Hematopoietic multipotent progenitor cell treated with erythropoietin and hydrocortisone succinate and interleukin-3 and kit ligand, for 8 days (in vitro differentiated cells): ENCODE measurements around the gene CKAP2.
"Not testable (repeated sequence)": the region's sequence is repeated elsewhere in the genome, so short reads cannot be mapped to it uniquely, and the experiment has no call there.

Experiments
- DNase-seq: peaks from one replicate; pipeline ENCODE4 v3.0.0-alpha.2; 2015

The CKAP2 gene

GRCh38 chr13:52454459-52454819, 839 bp upstream of the CKAP2 start:
- DNase-seq, result peak; percentile 33

- DNase-seq, result peak; percentile 77
Measured at GRCh38 chr13:52455677-52456041, 381 bp downstream of the CKAP2 start.

- no peak for DNase-seq
Measured at GRCh38 chr13:52459668-52460067, 4.4 kb downstream of the CKAP2 start.

GRCh38 chr13:52461265-52461664, 6.0 kb downstream of the CKAP2 start:
- no peak for DNase-seq

GRCh38 chr13:52463526-52463925, 8.2 kb downstream of the CKAP2 start:
- no peak for DNase-seq

GRCh38 chr13:52468487-52468886, 13.2 kb downstream of the CKAP2 start:
- not testable (repeated sequence) for DNase-seq

- DNase-seq, result not testable (repeated sequence)
Measured at GRCh38 chr13:52480677-52481428, 25.6 kb downstream of the CKAP2 start.

GRCh38 chr13:52487078-52487477, 31.8 kb downstream of the CKAP2 start:
- DNase-seq, result not testable (repeated sequence)

GRCh38 chr13:52488763-52489162, 33.5 kb downstream of the CKAP2 start:
- not testable (repeated sequence) for DNase-seq

- not testable (repeated sequence) for DNase-seq
Measured at GRCh38 chr13:52491015-52491414, 35.7 kb downstream of the CKAP2 start.

- not testable (repeated sequence) for DNase-seq
Measured at GRCh38 chr13:52494241-52494640, 39.0 kb downstream of the CKAP2 start.

GRCh38 chr13:52497979-52498378, 42.7 kb downstream of the CKAP2 start:
- DNase-seq, result not testable (repeated sequence)

- DNase-seq, result not testable (repeated sequence)
Measured at GRCh38 chr13:52502277-52502676, 47.0 kb downstream of the CKAP2 start.

- DNase-seq, result not testable (repeated sequence)
Measured at GRCh38 chr13:52505843-52506242, 50.6 kb downstream of the CKAP2 start.

- not testable (repeated sequence) for DNase-seq
Measured at GRCh38 chr13:52509532-52509931, 54.3 kb downstream of the CKAP2 start.

- DNase-seq, result not testable (repeated sequence)
Measured at GRCh38 chr13:52510221-52510797, 55.0 kb downstream of the CKAP2 start.

GRCh38 chr13:52511598-52511997, 56.3 kb downstream of the CKAP2 start:
- not testable (repeated sequence) for DNase-seq

- DNase-seq, result peak; percentile 94
Measured at GRCh38 chr13:52513957-52514596, 58.8 kb downstream of the CKAP2 start.

- not testable (repeated sequence) for DNase-seq
Measured at GRCh38 chr13:52523323-52523722, 68.0 kb downstream of the CKAP2 start.
